A673 (cell line): Measurements from ENCODE around the gene EXOC2. TPM values are rescaled to one million over a fixed set of nuclear protein-coding genes. Genes with fewer than 3 reads are reported as not detected.

ENCODE experiments used
- BruUV-seq: library from RNA; stranded (reverse); fragments of 400-500 nt; replicated peaks from 2 replicates; lab custom pipeline; 2021; lab: Mats Ljungman, UMichigan
- CTCF ChIA-PET: fragments of 300-600 bp; sonication (Branson Sonifier 250); formaldehyde crosslinking; loops from one replicate; lab custom pipeline; 2022; ENCODE audit warnings: antibody characterized with exemption; lab: Charles Lee
- POLR2A ChIA-PET: fragments of 300-600 bp; sonication (Branson Sonifier 250); formaldehyde crosslinking; loops from one replicate; lab custom pipeline; 2022; ENCODE audit warnings: antibody characterized with exemption; ENCODE audit not compliant: low non-redundant PET; lab: Charles Lee
- DNase-seq: peaks from one replicate; pipeline ENCODE4 v3.0.0-alpha.2; 2015; ENCODE audit warnings: low spot score
- H3K27ac ChIP-seq: fragments of 200-600 bp; sonication (generic); 2 replicates; pipeline ENCODE4 v1.5.1; 2016; ENCODE audit warnings: mixed run types, low read depth, mild to moderate bottlenecking, mixed read lengths, antibody characterized with exemption, low read length; ENCODE audit not compliant: poor library complexity, severe bottlenecking
- H3K27me3 ChIP-seq: fragments of 200-600 bp; sonication (generic); replicated peaks from 2 replicates; pipeline ENCODE4 v1.6.1; 2017; ENCODE audit warnings: mixed run types, low read depth, mild to moderate bottlenecking, mixed read lengths, antibody characterized with exemption, low read length; ENCODE audit not compliant: insufficient read depth, poor library complexity
- H3K36me3 ChIP-seq: fragments of 200-600 bp; sonication (generic); 2 replicates; pipeline ENCODE4 v1.6.1; 2016; ENCODE audit warnings: mixed run types, mild to moderate bottlenecking, mixed read lengths, antibody characterized with exemption, low read length; ENCODE audit not compliant: insufficient read depth, poor library complexity, severe bottlenecking
- H3K4me1 ChIP-seq: fragments of 200-600 bp; sonication (generic); 2 replicates; pipeline ENCODE4 v1.6.1; 2017; ENCODE audit warnings: mixed run types, mild to moderate bottlenecking, mixed read lengths, antibody characterized with exemption, low read length; ENCODE audit not compliant: insufficient read depth, poor library complexity, severe bottlenecking
- H3K4me3 ChIP-seq: fragments of 200-600 bp; sonication (generic); 2 replicates; pipeline ENCODE4 v1.5.1; 2016; ENCODE audit warnings: low read depth, mixed run types, mild to moderate bottlenecking, mixed read lengths, low read length; ENCODE audit not compliant: poor library complexity, severe bottlenecking
- H3K9me3 ChIP-seq: fragments of 200-600 bp; sonication (generic); 2 replicates; pipeline ENCODE4 v1.6.1; 2016; ENCODE audit warnings: mixed run types, low read depth, mild to moderate bottlenecking, mixed read lengths, antibody characterized with exemption, low read length; ENCODE audit not compliant: poor library complexity, severe bottlenecking
- CTCF ChIP-seq: fragments of 300-800, 200-600 bp; sonication (generic); conservative IDR thresholded peaks from 2 replicates; pipeline ENCODE4 v1.5.1; 2017; ENCODE audit warnings: low read depth, mild to moderate bottlenecking, antibody characterized with exemption, low read length, moderate library complexity, mixed read lengths
- EZH2 ChIP-seq: fragments of 200-600 bp; sonication (generic); IDR thresholded peaks from 2 replicates; pipeline ENCODE4 v1.6.1; 2017; ENCODE audit warnings: borderline replicate concordance, low read depth, mild to moderate bottlenecking, mixed read lengths, antibody characterized with exemption, low read length; ENCODE audit not compliant: poor library complexity, severe bottlenecking
- intact Hi-C: fragments of 100-400 bp; cut with micrococcal nuclease; formaldehyde crosslinking; loops from one replicate; pipeline ENCODE4 v1.10.0; 2022; ENCODE audit not compliant: unreplicated experiment
- total RNA-seq: library from RNA; stranded (reverse); gene quantifications from 2 replicates; pipeline ENCODE4 v1.2.3, GENCODE V29; 2021

The EXOC2 gene
- total RNA-seq, 1 experiment from 2014 or later: 22.4 TPM

GRCh38 chr6:447381-448165 lies 245.4 kb downstream of the EXOC2 start:
- POLR2A ChIA-PET: no interaction called here
- intact Hi-C loops: no loop called here
- CTCF ChIA-PET: no interaction called here
- no peak for DNase-seq
- no TSS peak for BruUV-seq
- Histone ChIP-seq H3K27me3 (peaks cover 2% of the 10 kb centered on the region), H3K4me3 (no peak overlapping the region), H3K36me3 (no peaks in the 10 kb centered on the region), H3K4me1 (no peaks in the 10 kb centered on the region), H3K9me3 (no peaks in the 10 kb centered on the region), H3K27ac (no peak overlapping the region)
- TF ChIP-seq EZH2: no peak
- TF ChIP-seq CTCF: no peak

GRCh38 chr6:446418-447366 lies 246.2 kb downstream of the EXOC2 start:
- BruUV-seq: no TSS peak

More at GRCh38 chr6:446418-447366, 246.2 kb downstream of the EXOC2 start:
- Histone ChIP-seq H3K27me3 (no peaks in the 10 kb centered on the region), H3K36me3 (no peaks in the 10 kb centered on the region), H3K9me3 (no peaks in the 10 kb centered on the region), H3K4me1 (no peaks in the 10 kb centered on the region), H3K4me3 (no peak overlapping the region), H3K27ac (no peak overlapping the region)
- TF ChIP-seq EZH2 (no peak), CTCF (no peak)
- POLR2A ChIA-PET: no interaction called here
- no peak for DNase-seq
- intact Hi-C loops: no loop called here
- CTCF ChIA-PET: no interaction called here
